Transverse colon (tissue), 4 donors: ENCODE data around the gene FCHSD2. TPM values are rescaled to one million over a fixed set of nuclear protein-coding genes. Genes with fewer than 3 reads are reported as not detected.
"Not testable (repeated sequence)": the region's sequence is repeated elsewhere in the genome, so short reads cannot be mapped to it uniquely, and the experiment has no call there.

Source experiments
- DNase-seq: peaks from one replicate; pipeline ENCODE4 v3.0.0-alpha.2; 2019
- H3K27ac ChIP-seq, 4 donors: fragments of 200-600 bp; sonication (generic); 2 replicates each; pipeline ENCODE4 v1.5.1; 2016 to 2018; ENCODE audit warnings: inconsistent platforms in 4 of 4
- H3K27me3 ChIP-seq: fragments of 200-600 bp; sonication (generic); 2 replicates; pipeline ENCODE4 v1.5.1; 2017; ENCODE audit warnings: inconsistent platforms
- H3K36me3 ChIP-seq, 4 donors: fragments of 200-600 bp; sonication (generic); 2 replicates each; pipeline ENCODE4 v1.5.1; 2017 to 2019; ENCODE audit warnings: inconsistent platforms in 4 of 4
- H3K4me1 ChIP-seq, 4 donors: fragments of 200-600 bp; sonication (generic); 2 replicates each; pipeline ENCODE4 v1.5.1; 2017 to 2020; ENCODE audit warnings: inconsistent platforms in 4 of 4
- H3K4me3 ChIP-seq, 4 donors: fragments of 200-600 bp; sonication (generic); 1 replicate in 1 of 4; 2 replicates in 3 of 4; pipeline versions ENCODE4 v1.5.1 to v1.6.1; 2017 to 2019; ENCODE audit warnings: inconsistent platforms in 4 of 4
- H3K9me3 ChIP-seq, 2 donors: fragments of 200-600 bp; sonication (generic); 2 replicates each; pipeline ENCODE4 v1.5.1; 2017 to 2019; ENCODE audit warnings: inconsistent platforms in 2 of 2
- EP300 ChIP-seq: sonication (generic); formaldehyde crosslinking; IDR thresholded peaks from one replicate; pipeline ENCODE4 v1.6.1; 2017; ENCODE audit warnings: antibody characterized with exemption, low read depth
- POLR2A ChIP-seq: fragments of 450-650 bp; IDR thresholded peaks from one replicate; pipeline ENCODE4 v1.6.1; 2016; ENCODE audit warnings: antibody characterized with exemption, mild to moderate bottlenecking, moderate library complexity
- POLR2AphosphoS5 ChIP-seq, 3 donors: sonication (generic); formaldehyde crosslinking; IDR thresholded peaks; one replicate each; pipeline ENCODE4 v1.6.1; 2016; ENCODE audit warnings: antibody characterized with exemption in 3 of 3
- WGBS, 2 donors: methylation state at CpG; one replicate each; pipeline ENCODE4 v1.1.5; 2018; ENCODE audit warnings: low coverage in 1 of 2; 5-methylcytosine and 5-hydroxymethylcytosine counted together
- in situ Hi-C, 4 donors: fragments of 200-750 bp; cut with MboI; loops; one replicate each; pipeline versions ENCODE4 v1.15.0 to v1.15.1; 2017; ENCODE audit warnings: low sequenced_read_pairs in 3 of 4, low pct_ligation_motif_present in 1 of 4, low pct_unique_long_range_greater_than_20kb in 1 of 4
- intact Hi-C: fragments of 100-400 bp; cut with DNase I; formaldehyde crosslinking; loops from one replicate; pipeline ENCODE4 v1.15.1; 2023; ENCODE audit warnings: low total_unique reads
- total RNA-seq, 4 donors: library from RNA; depleted of rRNA; stranded (reverse); fragments of >200 nt; gene quantifications; one replicate each; pipeline ENCODE4 v1.1.0, GENCODE V29; 2016
- TF ChIP-seq, protein P1 (sequence below), 5 experiments: fragments of 200-600 bp in 3 of 5; fragments of 450-650 bp in 2 of 5; sonication (generic) in 3 of 5; IDR thresholded peaks; 1 replicate in 2 of 5; 2 replicates in 3 of 5; pipeline ENCODE4 v1.5.1; 2016 to 2017; ENCODE audit warnings: antibody characterized with exemption in 5 of 5, inconsistent platforms in 3 of 5, mild to moderate bottlenecking in 2 of 5, moderate library complexity in 1 of 5

The FCHSD2 gene
- total RNA-seq, 4 donors from 2014 or later: 9.1 to 15.9 (median 15.0) TPM

DNA sequence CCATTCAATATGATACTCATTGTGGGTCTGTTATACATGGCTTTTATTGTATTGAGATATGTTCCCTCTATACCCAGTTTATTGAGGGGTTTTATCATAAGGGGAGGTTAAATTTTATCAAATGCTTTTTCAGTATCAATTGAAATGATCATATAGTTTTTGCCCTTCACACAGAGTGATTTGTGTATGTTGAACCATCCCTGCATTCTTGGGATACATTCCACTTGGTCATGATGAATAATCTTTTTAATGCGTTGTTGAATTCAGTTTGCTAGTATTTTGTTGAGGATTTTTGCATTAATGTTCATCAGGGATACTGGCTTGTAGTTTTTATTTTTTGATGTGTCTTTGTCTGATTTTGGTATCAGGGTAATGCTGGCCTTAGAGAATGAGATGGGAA is 229.9 kb downstream of the FCHSD2 start:
- WGBS, 2 donors: 90 to 100% methylated on average over 1 of the region's 1 CpG
- H3K4me1 ChIP-seq: no peaks in the 10 kb centered on the region
- intact Hi-C loops (no loop called here), in situ Hi-C loops (no loop called here)
- H3K27ac ChIP-seq: no peak overlapping the region
- no peak for DNase-seq
- peaks cover 9 to 16% of the 10 kb centered on the region in 2 donors for H3K9me3 ChIP-seq
- H3K4me3 ChIP-seq: no peak overlapping the region
- no peaks in the 10 kb centered on the region for H3K36me3 ChIP-seq
- TF ChIP-seq, protein P1, sequence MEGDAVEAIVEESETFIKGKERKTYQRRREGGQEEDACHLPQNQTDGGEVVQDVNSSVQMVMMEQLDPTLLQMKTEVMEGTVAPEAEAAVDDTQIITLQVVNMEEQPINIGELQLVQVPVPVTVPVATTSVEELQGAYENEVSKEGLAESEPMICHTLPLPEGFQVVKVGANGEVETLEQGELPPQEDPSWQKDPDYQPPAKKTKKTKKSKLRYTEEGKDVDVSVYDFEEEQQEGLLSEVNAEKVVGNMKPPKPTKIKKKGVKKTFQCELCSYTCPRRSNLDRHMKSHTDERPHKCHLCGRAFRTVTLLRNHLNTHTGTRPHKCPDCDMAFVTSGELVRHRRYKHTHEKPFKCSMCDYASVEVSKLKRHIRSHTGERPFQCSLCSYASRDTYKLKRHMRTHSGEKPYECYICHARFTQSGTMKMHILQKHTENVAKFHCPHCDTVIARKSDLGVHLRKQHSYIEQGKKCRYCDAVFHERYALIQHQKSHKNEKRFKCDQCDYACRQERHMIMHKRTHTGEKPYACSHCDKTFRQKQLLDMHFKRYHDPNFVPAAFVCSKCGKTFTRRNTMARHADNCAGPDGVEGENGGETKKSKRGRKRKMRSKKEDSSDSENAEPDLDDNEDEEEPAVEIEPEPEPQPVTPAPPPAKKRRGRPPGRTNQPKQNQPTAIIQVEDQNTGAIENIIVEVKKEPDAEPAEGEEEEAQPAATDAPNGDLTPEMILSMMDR (IDR thresholded peaks at IDR 0.05): no peak
- TF ChIP-seq POLR2AphosphoS5 (IDR thresholded peaks at IDR 0.05): no peak
- TF ChIP-seq EP300: no peak
- no peak for TF ChIP-seq POLR2A
- no peaks in the 10 kb centered on the region for H3K27me3 ChIP-seq

DNA sequence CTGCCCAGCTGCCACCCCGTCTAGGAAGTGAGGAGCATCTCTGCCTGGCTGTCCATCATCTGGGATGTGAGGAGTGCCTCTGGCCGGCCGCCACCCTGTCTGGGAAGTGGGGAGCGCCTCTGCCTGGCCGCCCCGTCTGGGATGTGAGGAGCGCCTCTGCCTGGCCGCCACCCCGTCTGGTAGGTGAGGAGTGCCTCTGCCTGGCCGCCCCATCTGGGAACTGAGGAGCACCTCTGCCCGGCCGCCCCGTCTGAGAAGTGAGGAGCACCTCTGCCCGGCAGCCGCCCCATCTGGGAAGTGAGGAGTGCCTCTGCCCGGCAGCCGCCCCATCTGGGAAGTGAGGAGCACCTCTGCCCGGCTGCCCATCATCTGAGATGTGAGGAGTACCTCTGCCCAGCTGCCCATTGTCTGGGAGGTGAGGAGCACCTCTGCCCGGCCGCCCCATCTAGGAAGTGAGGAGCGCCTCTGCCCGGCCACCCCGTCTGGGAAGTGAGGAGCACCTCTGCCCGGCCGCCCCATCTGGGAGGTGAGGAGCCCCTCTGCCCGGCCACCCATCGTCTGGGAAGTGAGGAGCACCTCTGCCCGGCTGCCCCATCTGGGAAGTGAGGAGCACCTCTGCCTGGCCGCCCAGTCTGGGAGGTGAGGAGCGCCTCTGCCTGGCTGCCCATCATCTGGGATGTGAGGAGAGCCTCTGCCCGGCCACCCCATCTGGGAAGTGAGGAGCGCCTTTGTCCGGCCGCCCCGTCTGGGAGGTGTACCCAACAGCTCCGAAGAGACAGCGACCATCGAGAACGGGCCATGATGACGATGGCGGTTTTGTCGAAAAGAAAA is 232.3 kb downstream of the FCHSD2 start:
- H3K36me3 ChIP-seq, in situ Hi-C loops, DNase-seq, H3K4me1 ChIP-seq, intact Hi-C loops, H3K4me3 ChIP-seq, H3K27ac ChIP-seq, H3K27me3 ChIP-seq: not testable (repeated sequence)
- peaks cover 16 to 18% of the 10 kb centered on the region in 2 donors for H3K9me3 ChIP-seq
- 93 to 100% methylated on average over 2 to 30 of the region's 42 CpGs for WGBS, 2 donors

DNA sequence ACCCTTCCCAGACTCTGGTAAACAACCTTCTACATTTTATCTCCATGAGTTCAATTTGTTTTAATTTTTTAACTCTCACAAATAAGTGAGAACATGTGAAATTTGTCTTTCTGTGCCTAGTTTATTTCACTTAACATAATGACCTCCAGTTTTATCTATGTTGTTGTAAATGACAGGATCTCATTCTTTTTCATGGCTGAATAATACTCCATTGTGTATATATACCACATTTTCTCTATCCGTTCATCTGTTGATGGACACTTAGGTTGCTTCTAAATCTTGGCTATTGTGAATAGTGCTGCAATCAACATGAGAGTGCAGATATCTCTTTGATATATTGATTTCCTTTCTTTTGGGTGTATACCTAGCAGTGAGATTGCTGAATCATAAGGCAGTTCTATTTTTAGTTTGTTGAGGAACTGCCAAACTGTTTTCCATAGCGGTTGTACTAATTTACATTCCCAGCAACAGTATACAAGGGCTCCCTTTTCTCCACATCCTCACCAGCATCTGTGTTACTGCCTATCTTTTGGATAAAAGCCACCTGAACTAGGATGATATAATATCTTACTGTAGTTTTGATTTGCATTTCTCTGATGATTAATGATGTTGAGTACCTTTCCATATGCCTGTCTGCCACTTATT is 234.0 kb downstream of the FCHSD2 start:
- Histone ChIP-seq H3K27ac (no peak overlapping the region), H3K4me3 (no peak overlapping the region), H3K27me3 (no peaks in the 10 kb centered on the region), H3K4me1 (no peaks in the 10 kb centered on the region), H3K36me3 (no peaks in the 10 kb centered on the region), H3K9me3 (peaks cover 14 to 16% of the 10 kb centered on the region in 2 donors)
- intact Hi-C loops (no loop called here), in situ Hi-C loops (no loop called here)
- WGBS, 2 donors: 87 to 92% methylated on average over 2 of the region's 2 CpGs
- TF ChIP-seq POLR2AphosphoS5 (IDR thresholded peaks at IDR 0.05) (no peak), POLR2A (no peak), EP300 (no peak)
- TF ChIP-seq, protein P1 (IDR thresholded peaks at IDR 0.05): no peak
- DNase-seq: no peak

DNA sequence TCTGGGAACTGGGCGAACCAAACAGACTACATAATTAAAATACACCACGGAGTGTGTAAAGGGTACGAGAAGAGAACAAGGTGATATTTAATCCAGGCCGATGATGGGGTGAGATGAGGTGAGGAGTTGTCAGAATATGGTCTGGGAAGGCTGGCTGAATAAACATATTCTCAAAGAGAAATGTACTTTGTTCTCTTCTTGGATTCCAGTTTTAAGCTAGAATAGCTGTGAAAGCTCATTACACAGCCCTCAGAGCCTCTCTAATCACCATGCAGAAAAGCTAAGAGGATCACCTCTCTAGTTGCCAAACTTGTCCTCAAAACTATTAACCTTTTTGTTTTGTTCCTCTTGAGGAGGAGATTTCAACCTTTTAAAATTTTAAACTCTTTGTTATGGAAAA is 238.1 kb downstream of the FCHSD2 start:
- 92 to 93% methylated on average over 4 of the region's 4 CpGs for WGBS, 2 donors
- Histone ChIP-seq H3K9me3 (peaks cover 0 to 9% of the 10 kb centered on the region in 2 donors), H3K4me1 (no peaks in the 10 kb centered on the region), H3K27ac (no peak overlapping the region), H3K27me3 (no peaks in the 10 kb centered on the region), H3K4me3 (no peak overlapping the region), H3K36me3 (no peaks in the 10 kb centered on the region)
- intact Hi-C loops (no loop called here), in situ Hi-C loops (no loop called here)
- TF ChIP-seq POLR2A (no peak), EP300 (no peak), POLR2AphosphoS5 (IDR thresholded peaks at IDR 0.05) (no peak)
- TF ChIP-seq, protein P1 (IDR thresholded peaks at IDR 0.05): no peak
- no peak for DNase-seq
